ENCODE measurements around the gene OGG1. TPM values are rescaled to one million over a fixed set of nuclear protein-coding genes. Genes with fewer than 3 reads are reported as not detected.

The OGG1 gene
- total RNA-seq, 1 donor from 2014 or later: 34.8 TPM

- Mint-ChIP-seq H3K27me3 (ENCODE audit: unreplicated experiment) (peaks cover 25% of the 10 kb centered on the region), H3K27ac (ENCODE audit: unreplicated experiment) (no peak overlapping the region), H3K9me3 (ENCODE audit: unreplicated experiment) (no peaks in the 10 kb centered on the region), H3K4me1 (ENCODE audit: unreplicated experiment) (peaks cover 16% of the 10 kb centered on the region), H3K4me3 (ENCODE audit: unreplicated experiment) (no peak overlapping the region), H3K36me3 (ENCODE audit: unreplicated experiment) (no peaks in the 10 kb centered on the region)
- DNase-seq (ENCODE audit: extremely low spot score, unreplicated experiment): no peak
- no peak for TF ChIP-seq CTCF (IDR thresholded peaks at IDR 0.05)
Measured at GRCh38 chr3:9727743-9728142, 22.0 kb upstream of the OGG1 start.

DNA sequence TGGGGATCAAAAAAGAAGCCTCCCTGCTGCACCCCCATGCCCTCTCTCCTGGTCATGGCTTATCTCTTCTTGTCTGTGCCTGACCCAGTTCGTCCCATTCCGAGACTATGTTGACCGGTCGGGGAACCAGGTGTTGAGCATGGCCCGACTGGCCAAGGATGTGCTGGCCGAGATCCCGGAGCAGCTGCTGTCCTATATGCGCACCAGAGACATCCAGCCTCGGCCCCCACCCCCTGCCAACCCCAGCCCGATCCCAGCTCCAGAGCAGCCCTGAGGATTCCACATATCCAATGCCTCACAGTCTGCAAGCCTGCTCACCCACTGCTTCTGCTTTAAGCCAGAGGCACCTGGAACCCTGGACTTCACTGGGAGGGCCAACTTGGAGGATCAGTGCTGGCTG lies 20.3 kb upstream of the OGG1 start:
- TF ChIP-seq CTCF (IDR thresholded peaks at IDR 0.05): no peak
- Mint-ChIP-seq H3K27ac (ENCODE audit: unreplicated experiment) (no peak overlapping the region), H3K4me3 (ENCODE audit: unreplicated experiment) (no peak overlapping the region), H3K27me3 (ENCODE audit: unreplicated experiment) (peaks cover 18% of the 10 kb centered on the region), H3K4me1 (ENCODE audit: unreplicated experiment) (peaks cover 27% of the 10 kb centered on the region), H3K9me3 (ENCODE audit: unreplicated experiment) (no peaks in the 10 kb centered on the region), H3K36me3 (ENCODE audit: unreplicated experiment) (peaks cover under 1% of the 10 kb centered on the region)
- DNase-seq (ENCODE audit: extremely low spot score, unreplicated experiment): no peak

DNA sequence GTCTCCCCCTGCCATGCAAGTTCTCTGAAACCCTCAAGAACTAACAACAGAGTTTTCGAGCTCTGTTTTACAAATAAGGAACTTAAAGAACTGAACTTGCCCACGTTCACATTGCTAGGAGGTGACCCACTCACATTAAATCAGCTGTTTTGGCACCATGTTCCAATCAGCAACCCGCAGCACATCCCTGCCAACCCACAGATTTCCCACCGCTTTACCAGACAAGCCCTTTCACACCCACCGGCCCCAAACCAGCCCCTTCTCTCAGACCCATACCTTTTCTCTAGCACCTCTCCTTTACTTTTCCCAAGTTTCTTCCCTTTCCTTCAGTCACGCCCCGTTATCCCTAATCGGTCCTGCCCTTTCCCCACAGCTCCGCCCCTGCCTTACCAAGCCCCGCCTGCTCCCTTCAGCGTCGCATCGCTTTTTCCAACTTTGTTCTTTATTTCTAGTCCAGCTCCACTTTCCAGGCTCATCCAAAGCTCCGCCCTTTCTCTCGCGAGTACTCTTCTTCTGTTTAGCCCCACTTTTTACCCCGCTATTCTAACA lies 19.0 kb upstream of the OGG1 start:
- Mint-ChIP-seq H3K27me3 (ENCODE audit: unreplicated experiment) (peaks cover 16% of the 10 kb centered on the region), H3K27ac (ENCODE audit: unreplicated experiment) (peak overlapping the region; percentile 94), H3K4me3 (ENCODE audit: unreplicated experiment) (peak overlapping the region; percentile 80), H3K36me3 (ENCODE audit: unreplicated experiment) (peaks cover 6% of the 10 kb centered on the region), H3K9me3 (ENCODE audit: unreplicated experiment) (no peaks in the 10 kb centered on the region), H3K4me1 (ENCODE audit: unreplicated experiment) (peaks cover 27% of the 10 kb centered on the region)
- TF ChIP-seq CTCF (IDR thresholded peaks at IDR 0.05): no peak
- no peak for DNase-seq (ENCODE audit: extremely low spot score, unreplicated experiment)

DNA sequence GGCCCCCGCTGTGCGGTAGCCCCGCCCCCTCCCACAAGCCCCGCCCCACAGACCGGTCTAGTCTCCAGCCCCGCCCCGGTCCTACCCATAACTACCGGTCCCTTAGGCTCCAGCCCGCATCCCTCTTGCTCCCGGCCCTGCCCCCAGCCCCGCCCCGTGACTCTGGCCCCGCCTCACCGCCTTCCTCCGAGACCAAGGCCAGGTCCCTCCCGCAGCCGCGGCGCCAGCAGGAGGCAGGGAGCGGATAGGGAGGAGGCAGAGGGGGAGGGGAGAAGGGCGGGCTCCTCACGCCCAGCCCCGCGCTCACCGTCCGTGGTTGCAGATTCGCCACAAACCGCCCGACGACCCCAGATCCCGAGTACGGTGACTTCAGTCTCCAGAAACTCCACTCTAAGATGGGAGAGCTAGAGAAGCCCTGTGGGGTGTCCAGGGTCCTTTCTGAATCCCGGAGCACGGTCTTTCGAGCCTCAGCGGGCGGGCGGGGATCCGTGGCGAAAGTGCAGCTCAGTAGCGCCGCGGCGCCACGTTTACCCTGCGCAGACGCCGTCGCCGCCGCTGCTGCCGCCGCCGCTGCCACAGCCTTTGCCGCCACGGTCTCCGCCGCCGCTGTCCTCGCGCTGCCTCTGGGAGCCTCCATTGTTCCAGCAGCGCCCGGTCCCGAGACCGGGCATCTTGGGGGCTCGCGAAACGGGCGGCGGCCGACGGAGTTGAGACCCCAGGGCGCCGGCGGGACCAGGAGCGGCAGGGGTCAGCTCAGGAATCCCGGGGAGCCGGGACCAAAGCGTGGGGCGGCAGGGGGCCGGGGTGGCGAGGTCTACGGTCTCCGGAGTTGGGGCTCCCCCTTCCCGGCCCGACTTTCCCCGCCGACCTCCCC lies 18.3 kb upstream of the OGG1 start, which contains the start of gene BRPF1:
BRPF1 (plus strand) TSS at position 530 of the 874 bp plus-strand sequence. CDS start 2,406 bp downstream, outside the sequence.
- DNase-seq (ENCODE audit: extremely low spot score, unreplicated experiment): peak; percentile 100
- Mint-ChIP-seq H3K9me3 (ENCODE audit: unreplicated experiment) (no peaks in the 10 kb centered on the region), H3K36me3 (ENCODE audit: unreplicated experiment) (peaks cover 10% of the 10 kb centered on the region), H3K4me3 (ENCODE audit: unreplicated experiment) (peak within 1 kb of the TSS; percentile 80), H3K27me3 (ENCODE audit: unreplicated experiment) (peaks cover 12% of the 10 kb centered on the region), H3K4me1 (ENCODE audit: unreplicated experiment) (peaks cover 27% of the 10 kb centered on the region), H3K27ac (ENCODE audit: unreplicated experiment) (peak within 1 kb of the TSS; percentile 97)
- peak; percentile 25 for TF ChIP-seq CTCF (IDR thresholded peaks at IDR 0.05)

- TF ChIP-seq CTCF (IDR thresholded peaks at IDR 0.05): no peak
- Mint-ChIP-seq H3K36me3 (ENCODE audit: unreplicated experiment) (peaks cover 16% of the 10 kb centered on the region), H3K4me3 (ENCODE audit: unreplicated experiment) (peak overlapping the region; percentile 80), H3K9me3 (ENCODE audit: unreplicated experiment) (no peaks in the 10 kb centered on the region), H3K27me3 (ENCODE audit: unreplicated experiment) (peaks cover 7% of the 10 kb centered on the region), H3K4me1 (ENCODE audit: unreplicated experiment) (peaks cover 27% of the 10 kb centered on the region), H3K27ac (ENCODE audit: unreplicated experiment) (peak overlapping the region; percentile 50)
- DNase-seq (ENCODE audit: extremely low spot score, unreplicated experiment): no peak
Measured at GRCh38 chr3:9732080-9732739, 17.5 kb upstream of the OGG1 start.

Data from osteocyte (in vitro differentiated cells).